ENCODE measurements around the gene OR10R2.

The OR10R2 gene

DNA sequence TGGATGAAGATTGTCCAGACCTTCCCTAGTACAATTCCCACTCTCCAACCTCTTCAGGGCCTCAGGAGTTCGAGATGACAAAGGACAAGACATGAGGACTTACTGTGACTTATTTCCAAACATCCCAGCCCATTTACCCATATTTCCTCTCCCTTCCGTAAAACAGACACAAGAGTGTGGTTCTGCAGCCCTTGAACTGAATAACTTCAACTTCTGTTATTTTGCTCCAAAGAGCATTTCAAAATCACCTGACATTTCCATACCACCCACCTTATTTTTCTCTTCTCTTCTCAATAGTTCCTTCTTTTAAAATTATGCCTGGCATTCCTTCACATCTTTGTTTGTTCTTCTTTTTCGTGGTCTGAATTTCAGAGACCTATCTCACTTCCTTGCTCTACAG lies 37.3 kb upstream of the OR10R2 start:
- Histone ChIP-seq H4K8ac (ENCODE audit: low read length) (no peak overlapping the region), H3K4me1 (ENCODE audit: control insufficient read depth, insufficient read depth, low read depth, low read length) (no peaks in the 10 kb centered on the region), H3K27ac (ENCODE audit: low read length, poor library complexity, severe bottlenecking) (no peak overlapping the region), H2AK5ac (ENCODE audit: low read length, severe bottlenecking) (no peak overlapping the region), H2BK15ac (ENCODE audit: low read depth, poor library complexity, severe bottlenecking) (no peak overlapping the region), H3K4me3 (ENCODE audit: insufficient read depth in 1 of 2, low read depth in 1 of 2, low read length in 2 of 2) (no peak overlapping the region), H3K18ac (ENCODE audit: low read depth in 1 of 2, low read length in 2 of 2) (no peak overlapping the region), H3K36me3 (ENCODE audit: control insufficient read depth in 1 of 2, insufficient read depth in 2 of 2, low read depth in 1 of 2, low read length in 2 of 2) (no peaks in the 10 kb centered on the region), H2AFZ (ENCODE audit: low read depth, low read length) (no peak overlapping the region), H3K4ac (ENCODE audit: low read depth in 1 of 2, low read length in 2 of 2) (no peak overlapping the region), H3K23ac (ENCODE audit: low read length in 2 of 2) (no peak overlapping the region), H3K14ac (ENCODE audit: low read length in 2 of 2) (no peak overlapping the region), H4K91ac (ENCODE audit: low read length) (no peak overlapping the region), H2BK12ac (ENCODE audit: low read length in 2 of 2) (no peak overlapping the region), H2BK5ac (ENCODE audit: low read depth, low read length, poor library complexity, severe bottlenecking) (no peak overlapping the region), H2BK120ac (ENCODE audit: low read depth, low read length) (no peak overlapping the region), H3K9ac (ENCODE audit: low read length) (no peak overlapping the region), H3K79me1 (replicated peaks; ENCODE audit: low read length, poor library complexity, severe bottlenecking) (no peaks in the 10 kb centered on the region), H3K9me3 (ENCODE audit: control insufficient read depth, low read length) (no peaks in the 10 kb centered on the region), H3K27me3 (ENCODE audit: control insufficient read depth in 1 of 2, insufficient read depth in 1 of 2, low read length in 2 of 2) (no peaks in the 10 kb centered on the region), H3K4me2 (ENCODE audit: low read length, poor library complexity, severe bottlenecking) (no peak overlapping the region)
- no peak for DNase-seq
- WGBS = 42% methylated on average over 3 of the region's 3 CpGs

DNA sequence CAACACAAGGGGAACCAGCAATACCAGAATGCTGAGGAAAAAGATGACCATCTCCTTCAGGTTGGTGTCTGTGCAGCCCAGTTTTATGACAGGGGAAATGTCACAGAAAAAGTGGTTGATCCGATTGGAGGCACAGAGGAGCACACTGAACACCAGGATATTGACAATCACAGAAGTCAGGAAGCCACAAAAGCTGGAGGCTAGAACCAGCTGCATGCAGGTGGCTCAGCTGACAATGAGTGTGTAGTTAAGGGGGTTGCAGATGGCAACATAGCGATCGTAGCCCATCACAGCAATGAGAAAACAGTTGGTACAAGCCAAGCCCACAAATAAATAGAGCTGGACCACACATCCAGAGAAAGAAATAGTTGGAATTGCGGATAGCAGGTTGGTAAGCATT lies 26.6 kb upstream of the OR10R2 start:
- Histone ChIP-seq H4K91ac (ENCODE audit: low read length) (no peak overlapping the region), H3K27me3 (ENCODE audit: control insufficient read depth in 1 of 2, insufficient read depth in 1 of 2, low read length in 2 of 2) (no peaks in the 10 kb centered on the region), H3K4ac (ENCODE audit: low read depth in 1 of 2, low read length in 2 of 2) (no peak overlapping the region), H2AFZ (ENCODE audit: low read depth, low read length) (no peak overlapping the region), H3K4me2 (ENCODE audit: low read length, poor library complexity, severe bottlenecking) (no peak overlapping the region), H2BK15ac (ENCODE audit: low read depth, poor library complexity, severe bottlenecking) (no peak overlapping the region), H2BK5ac (ENCODE audit: low read depth, low read length, poor library complexity, severe bottlenecking) (no peak overlapping the region), H3K18ac (ENCODE audit: low read depth in 1 of 2, low read length in 2 of 2) (no peak overlapping the region), H3K23ac (ENCODE audit: low read length in 2 of 2) (no peak overlapping the region), H2BK120ac (ENCODE audit: low read depth, low read length) (no peak overlapping the region), H2AK5ac (ENCODE audit: low read length, severe bottlenecking) (no peak overlapping the region), H3K9me3 (ENCODE audit: control insufficient read depth, low read length) (no peaks in the 10 kb centered on the region), H3K4me3 (ENCODE audit: insufficient read depth in 1 of 2, low read depth in 1 of 2, low read length in 2 of 2) (no peak overlapping the region), H3K4me1 (ENCODE audit: control insufficient read depth, insufficient read depth, low read depth, low read length) (no peaks in the 10 kb centered on the region), H3K9ac (ENCODE audit: low read length) (no peak overlapping the region), H3K36me3 (ENCODE audit: control insufficient read depth in 1 of 2, insufficient read depth in 2 of 2, low read depth in 1 of 2, low read length in 2 of 2) (no peaks in the 10 kb centered on the region), H4K8ac (ENCODE audit: low read length) (no peak overlapping the region), H3K27ac (ENCODE audit: low read length, poor library complexity, severe bottlenecking) (no peak overlapping the region), H2BK12ac (ENCODE audit: low read length in 2 of 2) (no peak overlapping the region), H3K14ac (ENCODE audit: low read length in 2 of 2) (no peak overlapping the region), H3K79me1 (replicated peaks; ENCODE audit: low read length, poor library complexity, severe bottlenecking) (no peaks in the 10 kb centered on the region)
- no peak for DNase-seq
- 69% methylated on average over 4 of the region's 4 CpGs for WGBS

DNA sequence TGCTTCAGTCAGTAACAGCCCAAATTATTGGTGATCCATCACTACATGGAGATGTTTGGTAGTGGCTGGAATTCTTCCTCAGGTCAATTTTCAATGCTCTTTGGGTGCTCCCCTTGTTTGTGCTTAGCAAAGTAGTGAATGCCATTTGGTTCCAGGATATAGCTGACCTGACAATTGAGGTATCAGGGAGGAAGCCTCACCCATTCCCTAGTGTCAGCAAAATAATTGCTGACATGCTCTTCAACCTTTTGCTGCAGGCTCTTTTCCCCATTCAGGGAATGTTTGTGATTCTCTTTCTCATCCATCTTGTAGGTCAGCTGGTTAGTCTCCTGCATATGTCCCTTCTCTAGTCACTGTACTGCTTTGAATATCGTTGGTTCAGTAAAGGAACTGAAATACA lies 17.5 kb upstream of the OR10R2 start:
- 54% methylated on average over 1 of the region's 1 CpG for WGBS
- H3K27ac ChIP-seq (ENCODE audit: low read length, poor library complexity, severe bottlenecking) = no peak overlapping the region
- no peak overlapping the region for H2BK5ac ChIP-seq (ENCODE audit: low read depth, low read length, poor library complexity, severe bottlenecking)
- H2BK12ac ChIP-seq (ENCODE audit: low read length in 2 of 2) = no peak overlapping the region
- H3K4me3 ChIP-seq (ENCODE audit: insufficient read depth in 1 of 2, low read depth in 1 of 2, low read length in 2 of 2) = no peak overlapping the region
- H3K79me1 ChIP-seq (replicated peaks; ENCODE audit: low read length, poor library complexity, severe bottlenecking) = no peaks in the 10 kb centered on the region
- H4K91ac ChIP-seq (ENCODE audit: low read length) = no peak overlapping the region
- H3K14ac ChIP-seq (ENCODE audit: low read length in 2 of 2) = no peak overlapping the region
- H3K4ac ChIP-seq (ENCODE audit: low read depth in 1 of 2, low read length in 2 of 2) = no peak overlapping the region
- no peak overlapping the region for H2BK15ac ChIP-seq (ENCODE audit: low read depth, poor library complexity, severe bottlenecking)
- H3K36me3 ChIP-seq (ENCODE audit: control insufficient read depth in 1 of 2, insufficient read depth in 2 of 2, low read depth in 1 of 2, low read length in 2 of 2) = no peaks in the 10 kb centered on the region
- no peak overlapping the region for H2AFZ ChIP-seq (ENCODE audit: low read depth, low read length)
- H3K4me1 ChIP-seq (ENCODE audit: control insufficient read depth, insufficient read depth, low read depth, low read length) = no peaks in the 10 kb centered on the region
- peaks cover 9% of the 10 kb centered on the region for H3K9me3 ChIP-seq (ENCODE audit: control insufficient read depth, low read length)
- no peak overlapping the region for H3K4me2 ChIP-seq (ENCODE audit: low read length, poor library complexity, severe bottlenecking)
- no peak overlapping the region for H4K8ac ChIP-seq (ENCODE audit: low read length)
- no peaks in the 10 kb centered on the region for H3K27me3 ChIP-seq (ENCODE audit: control insufficient read depth in 1 of 2, insufficient read depth in 1 of 2, low read length in 2 of 2)
- no peak for DNase-seq
- no peak overlapping the region for H3K18ac ChIP-seq (ENCODE audit: low read depth in 1 of 2, low read length in 2 of 2)
- H3K9ac ChIP-seq (ENCODE audit: low read length) = no peak overlapping the region
- H3K23ac ChIP-seq (ENCODE audit: low read length in 2 of 2) = no peak overlapping the region
- no peak overlapping the region for H2AK5ac ChIP-seq (ENCODE audit: low read length, severe bottlenecking)
- H2BK120ac ChIP-seq (ENCODE audit: low read depth, low read length) = no peak overlapping the region

DNA sequence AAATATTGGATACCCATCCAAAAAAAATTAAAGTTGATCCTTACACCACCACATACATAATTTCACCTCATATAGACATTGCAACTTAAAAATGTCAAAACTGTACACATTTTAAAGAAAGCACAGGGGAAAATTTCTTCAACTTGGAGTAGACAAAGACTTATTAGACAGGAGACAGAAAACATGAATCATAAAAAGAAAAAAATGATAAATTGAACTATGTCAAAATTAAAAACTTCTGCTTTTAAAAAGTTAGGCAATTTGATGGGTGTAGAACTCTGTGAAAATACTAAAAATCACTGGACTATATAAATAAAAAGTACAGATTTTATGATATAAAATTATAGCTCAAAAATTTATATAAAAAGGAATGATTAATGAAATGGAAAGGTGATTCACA lies 14.8 kb upstream of the OR10R2 start:
- H3K4ac ChIP-seq (ENCODE audit: low read depth in 1 of 2, low read length in 2 of 2) = no peak overlapping the region
- H3K23ac ChIP-seq (ENCODE audit: low read length in 2 of 2) = no peak overlapping the region
- H3K79me1 ChIP-seq (replicated peaks; ENCODE audit: low read length, poor library complexity, severe bottlenecking) = no peaks in the 10 kb centered on the region
- no peak for DNase-seq
- H3K9ac ChIP-seq (ENCODE audit: low read length) = no peak overlapping the region
- H3K27ac ChIP-seq (ENCODE audit: low read length, poor library complexity, severe bottlenecking) = no peak overlapping the region
- no peak overlapping the region for H4K91ac ChIP-seq (ENCODE audit: low read length)
- H3K36me3 ChIP-seq (ENCODE audit: control insufficient read depth in 1 of 2, insufficient read depth in 2 of 2, low read depth in 1 of 2, low read length in 2 of 2) = no peaks in the 10 kb centered on the region
- H3K18ac ChIP-seq (ENCODE audit: low read depth in 1 of 2, low read length in 2 of 2) = no peak overlapping the region
- H3K14ac ChIP-seq (ENCODE audit: low read length in 2 of 2) = no peak overlapping the region
- no peaks in the 10 kb centered on the region for H3K4me1 ChIP-seq (ENCODE audit: control insufficient read depth, insufficient read depth, low read depth, low read length)
- H2BK5ac ChIP-seq (ENCODE audit: low read depth, low read length, poor library complexity, severe bottlenecking) = no peak overlapping the region
- H3K9me3 ChIP-seq (ENCODE audit: control insufficient read depth, low read length) = peaks cover 3% of the 10 kb centered on the region
- no peak overlapping the region for H3K4me3 ChIP-seq (ENCODE audit: insufficient read depth in 1 of 2, low read depth in 1 of 2, low read length in 2 of 2)
- no peak overlapping the region for H4K8ac ChIP-seq (ENCODE audit: low read length)
- H2AFZ ChIP-seq (ENCODE audit: low read depth, low read length) = no peak overlapping the region
- H2BK15ac ChIP-seq (ENCODE audit: low read depth, poor library complexity, severe bottlenecking) = no peak overlapping the region
- no peak overlapping the region for H2BK120ac ChIP-seq (ENCODE audit: low read depth, low read length)
- no peak overlapping the region for H2BK12ac ChIP-seq (ENCODE audit: low read length in 2 of 2)
- no peaks in the 10 kb centered on the region for H3K27me3 ChIP-seq (ENCODE audit: control insufficient read depth in 1 of 2, insufficient read depth in 1 of 2, low read length in 2 of 2)
- no peak overlapping the region for H2AK5ac ChIP-seq (ENCODE audit: low read length, severe bottlenecking)
- no peak overlapping the region for H3K4me2 ChIP-seq (ENCODE audit: low read length, poor library complexity, severe bottlenecking)

Measured in mesenchymal stem cell (in vitro differentiated cells and primary cell).